Gastroesophageal sphincter (tissue), 3 donors: Measurements from ENCODE around the gene NOP53.

Source experiments
- CTCF ChIP-seq, 4 experiments: fragments of 200-600 bp in 2 of 4; fragments of 450-650 bp in 2 of 4; sonication (generic) in 1 of 4; IDR thresholded peaks; one replicate each; pipeline ENCODE4 v1.5.1; 2017 to 2019; ENCODE audit warnings: antibody characterized with exemption in 4 of 4, mild to moderate bottlenecking in 2 of 4, moderate library complexity in 2 of 4
- POLR2A ChIP-seq, 2 donors: fragments of 450-650 bp; IDR thresholded peaks; one replicate each; pipeline ENCODE4 v1.6.1; 2017; ENCODE audit warnings: antibody characterized with exemption in 2 of 2, mild to moderate bottlenecking in 2 of 2, moderate library complexity in 1 of 2
- POLR2AphosphoS5 ChIP-seq: sonication (generic); formaldehyde crosslinking; IDR thresholded peaks from one replicate; pipeline ENCODE4 v1.6.1; 2017; ENCODE audit warnings: antibody characterized with exemption

DNA sequence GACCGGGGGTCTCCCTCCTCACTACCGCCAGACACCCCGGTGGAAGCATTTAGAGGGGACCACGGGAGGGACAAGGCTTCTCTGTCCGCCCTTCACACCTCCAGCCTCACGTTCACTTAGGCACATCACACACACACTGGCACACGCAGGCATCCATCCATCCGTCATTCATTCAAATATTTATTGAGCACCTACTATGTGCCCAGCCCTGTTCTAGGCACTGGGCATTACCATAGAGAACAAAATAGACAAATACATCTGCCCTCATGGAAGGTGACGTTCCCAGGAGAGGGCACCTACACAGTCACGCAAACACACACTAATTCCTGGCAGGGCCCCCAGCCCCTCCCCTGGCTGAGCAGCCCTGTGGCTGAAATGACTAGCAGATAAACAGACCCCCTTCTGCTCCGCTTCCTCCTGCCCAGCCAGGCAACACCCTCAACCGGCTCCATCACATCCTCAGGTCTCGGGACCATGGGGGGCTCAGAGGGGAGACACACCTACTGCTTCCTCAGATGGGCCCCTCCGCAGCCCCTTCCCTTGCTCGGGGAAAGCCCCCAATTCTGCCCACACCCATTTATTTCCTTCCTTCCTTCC is 3.7 kb upstream of the NOP53 start:
- TF ChIP-seq CTCF (IDR thresholded peaks at IDR 0.05) (no peak), POLR2A (IDR thresholded peaks at IDR 0.05) (no peak), POLR2AphosphoS5 (no peak)
